Fibroblast of lung (primary cell): ENCODE measurements around the gene PDE4B. TPM values are rescaled to one million over a fixed set of nuclear protein-coding genes. Genes with fewer than 3 reads are reported as not detected.

Experiments
- DNase-seq, 2 donors: peaks; one replicate each; pipeline versions ENCODE4 v3.0.0 to v3.0.0-alpha.2; 2010; ENCODE audit warnings: low read depth in 2 of 2
- H2AFZ ChIP-seq: 2 replicates; pipeline ENCODE4 v1.5.1; 2012; ENCODE audit warnings: low read length, control low read depth, inconsistent platforms
- H3K27ac ChIP-seq: 2 replicates; pipeline ENCODE4 v1.5.1; 2011; ENCODE audit warnings: low read length, control low read depth; ENCODE audit not compliant: insufficient read depth
- H3K27me3 ChIP-seq: 2 replicates; pipeline ENCODE4 v1.5.1; 2011; ENCODE audit warnings: mild to moderate bottlenecking, low read length; ENCODE audit not compliant: control insufficient read depth, insufficient read depth
- H3K36me3 ChIP-seq: 2 replicates; pipeline ENCODE4 v1.5.1; 2011; ENCODE audit warnings: low read length; ENCODE audit not compliant: control insufficient read depth, insufficient read depth
- H3K4me1 ChIP-seq: 2 replicates; pipeline ENCODE4 v1.5.1; 2011; ENCODE audit warnings: low read length; ENCODE audit not compliant: control insufficient read depth, insufficient read depth; ENCODE audit errors: extremely low read depth
- H3K4me2 ChIP-seq: 2 replicates; pipeline ENCODE4 v1.5.1; 2011; ENCODE audit warnings: low read length, control low read depth; ENCODE audit not compliant: insufficient read depth; ENCODE audit errors: extremely low read depth
- H3K4me3 ChIP-seq, 4 experiments: fragments of 200-600 bp in 1 of 4; sonication (generic) in 1 of 4; replicated peaks in 1 of 4; 2 replicates each; pipeline ENCODE4 v1.5.1; 2011 to 2016; ENCODE audit warnings: low read length in 4 of 4, low read depth in 3 of 4, mild to moderate bottlenecking in 3 of 4, control low read depth in 2 of 4, inconsistent platforms in 1 of 4, mixed read lengths in 1 of 4; ENCODE audit not compliant: insufficient read depth in 1 of 4; ENCODE audit errors: control extremely low read depth in 1 of 4
- H3K79me2 ChIP-seq: 2 replicates; pipeline ENCODE4 v1.5.1; 2012; ENCODE audit warnings: mild to moderate bottlenecking, low read length, inconsistent platforms; ENCODE audit not compliant: control insufficient read depth, insufficient read depth
- H3K9ac ChIP-seq: 2 replicates; pipeline ENCODE4 v1.5.1; 2011; ENCODE audit warnings: mild to moderate bottlenecking, low read length, control low read depth; ENCODE audit not compliant: insufficient read depth
- H3K9me3 ChIP-seq: 2 replicates; pipeline ENCODE4 v1.5.1; 2012; ENCODE audit warnings: low read depth, low read length; ENCODE audit not compliant: control insufficient read depth, insufficient read depth
- H4K20me1 ChIP-seq: 2 replicates; pipeline ENCODE4 v1.5.1; 2011; ENCODE audit warnings: low read length; ENCODE audit not compliant: control insufficient read depth, insufficient read depth; ENCODE audit errors: extremely low read depth
- EZH2 ChIP-seq: IDR thresholded peaks from 2 replicates; pipeline ENCODE4 v1.5.1; 2012; ENCODE audit warnings: low read length, control low read depth, mild to moderate bottlenecking; ENCODE audit errors: missing control alignments
- polyA plus RNA-seq, 2 donors: library from polyadenylated mRNA; depleted of rRNA in 1 of 2; stranded (reverse) in 1 of 2; unstranded in 1 of 2; fragments of >200 nt; gene quantifications; 2 replicates each; pipeline ENCODE4 v1.2.1, GENCODE V29; 2011 to 2012; ENCODE audit warnings: missing spikeins in 1 of 2
- total RNA-seq: library from RNA; depleted of rRNA; stranded (reverse); fragments of >200 nt; gene quantifications from 2 replicates; pipeline ENCODE4 v1.2.1, GENCODE V29; 2014
- TF ChIP-seq, protein P1 (sequence below), 2 donors: IDR thresholded peaks in 1 of 2; conservative IDR thresholded peaks in 1 of 2; 1 replicate in 1 of 2; 2 replicates in 1 of 2; pipeline ENCODE4 v1.5.1; 2011 to 2012; ENCODE audit warnings: low read length in 2 of 2, control low read depth in 1 of 2, inconsistent platforms in 1 of 2, low read depth in 1 of 2, mild to moderate bottlenecking in 1 of 2

The PDE4B gene
- total and polyA plus RNA-seq, 2 donors (not counting 1 experiment from before 2014, with no cell fraction given): 3.7 to 19.8 TPM

DNA sequence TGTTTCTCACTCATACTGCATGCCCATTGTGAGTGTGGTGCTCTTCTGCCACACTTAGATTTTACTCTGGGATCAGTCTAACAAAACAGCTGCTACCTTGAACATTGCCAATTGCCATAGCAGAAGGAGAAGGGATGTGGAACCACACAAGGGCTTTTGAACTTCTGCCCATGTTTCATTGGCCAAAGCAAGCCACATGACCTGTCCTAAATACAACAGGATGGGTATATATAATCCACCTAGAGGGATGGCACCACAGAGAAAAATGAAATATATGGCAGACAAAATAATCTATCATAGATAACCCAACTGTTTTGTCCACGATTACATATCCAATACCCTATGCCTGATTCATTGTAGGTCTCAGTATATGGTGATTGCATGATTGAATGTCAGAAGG is 26.3 kb downstream of the PDE4B start:
- Histone ChIP-seq H3K4me2 (no peak overlapping the region), H3K27ac (no peak overlapping the region), H3K9me3 (no peaks in the 10 kb centered on the region), H3K9ac (no peak overlapping the region), H2AFZ (no peak overlapping the region), H3K36me3 (no peaks in the 10 kb centered on the region), H3K79me2 (peaks cover 1% of the 10 kb centered on the region), H4K20me1 (no peaks in the 10 kb centered on the region), H3K4me3 (no peak overlapping the region), H3K4me1 (peaks cover 10% of the 10 kb centered on the region), H3K27me3 (no peaks in the 10 kb centered on the region)
- no peak for TF ChIP-seq EZH2
- TF ChIP-seq, protein P1, sequence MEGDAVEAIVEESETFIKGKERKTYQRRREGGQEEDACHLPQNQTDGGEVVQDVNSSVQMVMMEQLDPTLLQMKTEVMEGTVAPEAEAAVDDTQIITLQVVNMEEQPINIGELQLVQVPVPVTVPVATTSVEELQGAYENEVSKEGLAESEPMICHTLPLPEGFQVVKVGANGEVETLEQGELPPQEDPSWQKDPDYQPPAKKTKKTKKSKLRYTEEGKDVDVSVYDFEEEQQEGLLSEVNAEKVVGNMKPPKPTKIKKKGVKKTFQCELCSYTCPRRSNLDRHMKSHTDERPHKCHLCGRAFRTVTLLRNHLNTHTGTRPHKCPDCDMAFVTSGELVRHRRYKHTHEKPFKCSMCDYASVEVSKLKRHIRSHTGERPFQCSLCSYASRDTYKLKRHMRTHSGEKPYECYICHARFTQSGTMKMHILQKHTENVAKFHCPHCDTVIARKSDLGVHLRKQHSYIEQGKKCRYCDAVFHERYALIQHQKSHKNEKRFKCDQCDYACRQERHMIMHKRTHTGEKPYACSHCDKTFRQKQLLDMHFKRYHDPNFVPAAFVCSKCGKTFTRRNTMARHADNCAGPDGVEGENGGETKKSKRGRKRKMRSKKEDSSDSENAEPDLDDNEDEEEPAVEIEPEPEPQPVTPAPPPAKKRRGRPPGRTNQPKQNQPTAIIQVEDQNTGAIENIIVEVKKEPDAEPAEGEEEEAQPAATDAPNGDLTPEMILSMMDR (conservative IDR thresholded peaks at IDR 0.05 in 1 of 2, IDR thresholded peaks at IDR 0.05 in 1 of 2; ENCODE audit: low read depth in 1 of 2, low read length in 2 of 2): no peak
- DNase-seq: no peak

DNA sequence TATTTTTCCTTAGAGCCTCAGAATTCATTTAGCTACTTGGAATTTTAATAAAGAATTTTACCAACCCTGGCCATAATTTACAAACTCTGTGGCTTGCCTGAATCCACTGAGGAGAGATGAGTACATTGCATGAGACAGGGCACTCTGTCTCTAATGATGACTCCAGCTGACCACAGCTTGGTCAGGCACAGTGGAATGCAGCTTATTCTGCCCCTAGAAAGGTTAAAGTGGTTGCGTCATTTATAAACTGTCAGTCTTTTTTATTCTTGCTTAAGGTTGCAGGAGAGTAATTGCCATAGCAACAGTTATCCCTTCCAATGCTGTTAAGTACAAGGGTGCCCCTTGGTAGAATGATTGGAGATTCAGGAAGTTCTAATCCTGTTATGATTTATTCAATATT is 28.3 kb downstream of the PDE4B start:
- Histone ChIP-seq H3K27me3 (no peaks in the 10 kb centered on the region), H4K20me1 (no peaks in the 10 kb centered on the region), H3K4me2 (peak overlapping the region; percentile 39), H2AFZ (no peak overlapping the region), H3K79me2 (no peaks in the 10 kb centered on the region), H3K4me1 (peaks cover 11% of the 10 kb centered on the region), H3K9me3 (no peaks in the 10 kb centered on the region), H3K4me3 (no peak overlapping the region), H3K36me3 (no peaks in the 10 kb centered on the region), H3K9ac (no peak overlapping the region), H3K27ac (peak overlapping the region; percentile 71)
- DNase-seq: peak; percentile 97
- TF ChIP-seq, protein P1 (conservative IDR thresholded peaks at IDR 0.05 in 1 of 2, IDR thresholded peaks at IDR 0.05 in 1 of 2; ENCODE audit: low read depth in 1 of 2, low read length in 2 of 2): no peak
- TF ChIP-seq EZH2: no peak

DNA sequence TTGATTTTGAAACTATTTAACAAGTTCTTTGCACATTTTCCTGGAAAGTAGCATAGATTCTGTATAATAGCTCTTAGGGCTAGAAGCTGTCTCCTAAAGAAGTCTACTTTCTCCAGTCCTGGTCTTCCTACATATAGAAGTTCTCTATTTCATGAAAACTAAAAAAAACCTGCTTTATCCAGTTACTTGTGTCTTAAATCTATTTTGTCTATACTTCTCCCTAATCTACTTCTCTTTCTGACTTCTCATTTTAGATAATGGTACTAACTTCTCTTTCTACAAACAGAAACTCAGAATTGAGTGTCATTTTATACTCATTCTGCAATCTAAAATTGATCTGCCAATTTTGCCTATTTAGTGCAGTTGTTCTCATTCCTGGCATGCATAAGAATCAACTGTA is 28.7 kb downstream of the PDE4B start:
- peak overlapping the region; percentile 11 for H3K4me2 ChIP-seq
- TF ChIP-seq EZH2: no peak
- TF ChIP-seq, protein P1 (conservative IDR thresholded peaks at IDR 0.05 in 1 of 2, IDR thresholded peaks at IDR 0.05 in 1 of 2; ENCODE audit: low read depth in 1 of 2, low read length in 2 of 2): no peak
- peaks cover 13% of the 10 kb centered on the region for H3K4me1 ChIP-seq
- no peaks in the 10 kb centered on the region for H3K27me3 ChIP-seq
- no peaks in the 10 kb centered on the region for H3K9me3 ChIP-seq
- peak overlapping the region; percentile 71 for H3K27ac ChIP-seq
- no peak overlapping the region for H3K9ac ChIP-seq
- H2AFZ ChIP-seq: no peak overlapping the region
- no peaks in the 10 kb centered on the region for H3K79me2 ChIP-seq
- no peaks in the 10 kb centered on the region for H3K36me3 ChIP-seq
- no peaks in the 10 kb centered on the region for H4K20me1 ChIP-seq
- DNase-seq: no peak
- H3K4me3 ChIP-seq: no peak overlapping the region
